Vein endothelial cell (primary cell): ENCODE results near the gene FMOD. TPM values are rescaled to one million over a fixed set of nuclear protein-coding genes. Genes with fewer than 3 reads are reported as not detected.
A peak's percentile ranks its signal among the peaks of the same experiment; 100 is the strongest.

Experiments
- small RNA-seq: library from RNA; depleted of rRNA; stranded (forward); fragments of <200 nt; gene quantifications from one replicate; pipeline ENCODE3, GENCODE V24; 2012
- total RNA-seq: library from RNA; depleted of rRNA; stranded (reverse); fragments of >200 nt; gene quantifications from 2 replicates; pipeline ENCODE4 v1.2.3, GENCODE V29; 2012

The FMOD gene
- 0.19 and 0.33 TPM in 2 replicates for total RNA-seq

DNA sequence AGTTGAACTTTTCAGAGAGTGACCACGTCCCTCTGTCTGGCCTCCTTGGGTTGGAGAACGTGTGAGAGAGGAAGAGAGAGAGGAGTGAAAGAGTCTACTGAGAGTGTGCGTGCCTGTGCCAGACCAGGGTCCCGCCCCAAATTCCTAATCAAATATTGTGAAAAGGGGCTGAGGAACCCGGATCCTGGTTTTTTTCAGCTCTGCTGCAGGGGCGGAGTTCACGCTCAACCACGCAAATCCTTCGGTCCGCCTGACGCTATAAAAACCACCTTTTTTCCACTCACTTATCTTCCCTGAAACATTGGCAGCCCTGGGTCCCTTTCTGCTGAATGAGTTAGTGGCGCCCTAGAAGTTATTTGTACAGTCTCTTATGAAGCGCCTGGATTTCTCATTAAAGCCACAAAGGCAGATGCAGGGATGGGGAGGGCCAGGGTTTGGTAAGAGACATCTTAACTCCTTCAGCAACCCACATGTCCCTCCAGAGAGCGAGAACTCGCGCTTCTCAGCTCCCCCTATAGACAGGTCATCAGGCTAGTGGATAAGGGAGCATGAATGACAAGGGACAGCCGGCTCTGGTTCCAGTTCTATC is at the start of gene FMOD:
Gene FMOD, minus strand, starts transcription at position 86 of the 589 bp plus-strand sequence. CDS start 2,852 bp downstream, outside the sequence.

GRCh38 chr1:203304919-203305808 is 45.8 kb downstream of the FMOD start, which contains the start of gene BTG2:
Gene BTG2 (plus strand): TSS chr1:203305519. CDS start chr1:203305607, 88 bp downstream.

Small RNAs within 50 kb of the gene (small RNA-seq; reads per million reads assigned to genes)
- gene AL359837.1 (not detected), gene RNU6-487P (0.34 reads per million, percentile 14 among the genes with 10 or more reads in this experiment)

Other genes with a start within 250 kb of the FMOD start
- gene ADORA1, start 223.4 kb downstream of the FMOD start, total RNA-seq = not detected in 2 replicates
- gene MYBPH, start 175.3 kb downstream of the FMOD start, total RNA-seq = not detected in 2 replicates
- under 0.01 TPM in 1 of 2 replicates, not detected in the other for gene CHI3L1, start 164.4 kb downstream of the FMOD start, total RNA-seq
- gene CHIT1, start 121.4 kb downstream of the FMOD start, total RNA-seq = not detected in 2 replicates
- gene BTG2, start 45.6 kb downstream of the FMOD start, total RNA-seq = 66.9 and 77.1 TPM in 2 replicates
- under 0.01 TPM in 1 of 2 replicates, not detected in the other for gene PRELP, start 124.7 kb upstream of the FMOD start, total RNA-seq
- not detected in 2 replicates for gene OPTC, start 143.0 kb upstream of the FMOD start, total RNA-seq